Esophagus squamous epithelium (tissue), 5 donors: ENCODE measurements around the gene TLCD3B. TPM values are rescaled to one million over a fixed set of nuclear protein-coding genes. Genes with fewer than 3 reads are reported as not detected.

ENCODE experiments used
- DNase-seq: peaks from one replicate; lab custom pipeline; 2025; lab: John Stamatoyannopoulos, UW
- H3K27ac ChIP-seq, 4 donors: fragments of 200-600 bp; sonication (generic); one replicate each; pipeline ENCODE4 v1.5.1; 2016 to 2019; ENCODE audit warnings: mild to moderate bottlenecking in 1 of 4
- H3K27me3 ChIP-seq, 4 donors: fragments of 200-600 bp; sonication (generic); 1 replicate in 3 of 4; 2 replicates in 1 of 4; pipeline versions ENCODE4 v1.5.1 to v1.6.0; 2017 to 2021; ENCODE audit warnings: antibody characterized with exemption in 1 of 4
- H3K36me3 ChIP-seq, 3 donors: fragments of 200-600 bp; sonication (generic); one replicate each; pipeline ENCODE4 v1.5.1; 2016 to 2019
- H3K4me1 ChIP-seq, 3 donors: fragments of 200-600 bp; sonication (generic); one replicate each; pipeline ENCODE4 v1.5.1; 2017 to 2019
- H3K4me3 ChIP-seq, 4 donors: fragments of 200-600 bp; sonication (generic); 1 replicate in 3 of 4; 2 replicates in 1 of 4; pipeline ENCODE4 v1.5.1; 2016 to 2019; ENCODE audit warnings: mild to moderate bottlenecking in 2 of 4, moderate library complexity in 1 of 4
- H3K9me3 ChIP-seq, 3 donors: fragments of 200-600 bp; sonication (generic); one replicate each; pipeline ENCODE4 v1.5.1; 2016 to 2019
- CTCF ChIP-seq, 6 experiments: fragments of 450-650 bp in 4 of 6; fragments of 200-600 bp in 2 of 6; sonication (generic) in 2 of 6; IDR thresholded peaks; one replicate each; pipeline ENCODE4 v1.5.1; 2016 to 2019; ENCODE audit warnings: antibody characterized with exemption in 6 of 6, mild to moderate bottlenecking in 4 of 6, moderate library complexity in 4 of 6
- POLR2A ChIP-seq, 4 donors: fragments of 450-650 bp; IDR thresholded peaks; one replicate each; pipeline ENCODE4 v1.6.1; 2017; ENCODE audit warnings: antibody characterized with exemption in 4 of 4, mild to moderate bottlenecking in 4 of 4, moderate library complexity in 3 of 4
- WGBS, 2 donors: methylation state at CpG; one replicate each; pipeline ENCODE4 v1.1.5; 2018; 5-methylcytosine and 5-hydroxymethylcytosine counted together
- intact Hi-C: fragments of 100-400 bp; cut with DNase I; formaldehyde crosslinking; loops from one replicate; pipeline ENCODE4 v1.15.0; 2022
- total RNA-seq, 4 donors: library from RNA; depleted of rRNA; stranded (reverse); fragments of >200 nt; gene quantifications; one replicate each; pipeline ENCODE4 v1.1.0, GENCODE V29; 2016
- donor health status: DM: yes; HTN: yes; CAD: no.

The TLCD3B gene
- total RNA-seq, 4 donors from 2014 or later: not detected

GRCh38 chr16:30004811-30005242 lies 26.2 kb downstream of the TLCD3B start:
- Histone ChIP-seq H3K4me1 (peaks cover 0 to 13% (median under 1%) of the 10 kb centered on the region in 3 donors), H3K9me3 (no peaks in the 10 kb centered on the region), H3K36me3 (peaks cover 0 to 43% (median 6%) of the 10 kb centered on the region in 3 donors), H3K27ac (no peak overlapping the region), H3K27me3 (peaks cover 0 to 32% (median under 1%) of the 10 kb centered on the region in 4 donors), H3K4me3 (no peak overlapping the region)
- intact Hi-C loops: no loop called here
- 38 to 40% methylated on average over 2 to 6 of the region's 11 CpGs for WGBS, 2 donors
- no peak for DNase-seq
- TF ChIP-seq POLR2A (IDR thresholded peaks at IDR 0.05) (no peak), CTCF (IDR thresholded peaks at IDR 0.05) (no peak)

- TF ChIP-seq CTCF (IDR thresholded peaks at IDR 0.05): no peak
- no peak for TF ChIP-seq POLR2A (IDR thresholded peaks at IDR 0.05)
Observed at GRCh38 chr16:30004424-30004776, 26.7 kb downstream of the TLCD3B start.

DNA sequence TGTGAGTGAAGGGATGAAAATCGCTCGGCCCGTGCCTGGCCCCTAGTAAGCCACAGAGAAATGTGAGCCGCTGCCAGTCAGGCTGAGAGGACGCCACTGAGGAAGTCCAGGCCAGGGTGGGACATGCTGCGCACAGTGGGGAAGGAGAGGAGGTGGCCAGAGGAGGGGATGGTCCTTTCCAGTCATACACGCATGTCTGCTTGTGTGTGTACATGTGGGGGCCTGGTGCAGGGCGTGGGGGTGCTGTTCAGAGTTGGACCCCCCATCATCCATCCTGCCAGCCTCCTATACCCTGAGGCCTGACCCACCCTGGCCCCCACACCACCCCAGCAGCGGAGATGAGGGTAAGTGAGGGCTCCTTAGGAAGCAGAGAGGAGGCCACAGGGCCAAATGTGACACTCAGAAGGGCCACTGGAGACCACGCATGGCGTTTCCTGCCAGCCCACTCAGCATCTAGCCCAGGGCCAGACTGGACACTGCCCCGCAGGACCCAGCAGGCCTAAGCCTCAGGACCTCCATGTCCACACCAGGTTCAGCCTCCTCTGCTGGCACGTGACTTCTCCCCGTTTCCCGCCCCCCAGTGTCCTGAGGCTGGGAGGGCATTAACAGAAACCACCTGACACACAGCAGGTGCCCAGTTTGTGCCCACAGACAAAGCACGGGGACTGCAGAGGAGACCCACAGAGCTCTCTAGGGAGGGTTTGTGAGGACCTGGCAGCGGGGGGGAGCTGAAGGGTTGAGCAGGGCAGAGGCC lies 27.2 kb downstream of the TLCD3B start:
- DNase-seq: no peak
- Histone ChIP-seq H3K27ac (no peak overlapping the region), H3K36me3 (peaks cover 0 to 53% (median 10%) of the 10 kb centered on the region in 3 donors), H3K4me1 (peaks cover 0 to 10% (median 0%) of the 10 kb centered on the region in 3 donors), H3K9me3 (no peaks in the 10 kb centered on the region), H3K4me3 (no peak overlapping the region), H3K27me3 (peaks cover 0 to 22% (median 0%) of the 10 kb centered on the region in 4 donors)
- 64 to 90% methylated on average over 2 to 3 of the region's 17 CpGs for WGBS, 2 donors
- intact Hi-C loops: no loop called here
- TF ChIP-seq POLR2A (IDR thresholded peaks at IDR 0.05): no peak
- TF ChIP-seq CTCF (IDR thresholded peaks at IDR 0.05): no peak

More at GRCh38 chr16:30004424-30004776, 26.7 kb downstream of the TLCD3B start:
- no peaks in the 10 kb centered on the region for H3K9me3 ChIP-seq
- no peak overlapping the region for H3K27ac ChIP-seq
- DNase-seq: no peak
- peaks cover 0 to 48% (median 6%) of the 10 kb centered on the region in 3 donors for H3K36me3 ChIP-seq
- peaks cover 0 to 27% (median 0%) of the 10 kb centered on the region in 4 donors for H3K27me3 ChIP-seq
- peaks cover 0 to 10% (median 0%) of the 10 kb centered on the region in 3 donors for H3K4me1 ChIP-seq
- intact Hi-C loops: no loop called here
- WGBS, 2 donors: 62 to 80% methylated on average over 1 to 10 of the region's 19 CpGs
- H3K4me3 ChIP-seq: no peak overlapping the region

DNA sequence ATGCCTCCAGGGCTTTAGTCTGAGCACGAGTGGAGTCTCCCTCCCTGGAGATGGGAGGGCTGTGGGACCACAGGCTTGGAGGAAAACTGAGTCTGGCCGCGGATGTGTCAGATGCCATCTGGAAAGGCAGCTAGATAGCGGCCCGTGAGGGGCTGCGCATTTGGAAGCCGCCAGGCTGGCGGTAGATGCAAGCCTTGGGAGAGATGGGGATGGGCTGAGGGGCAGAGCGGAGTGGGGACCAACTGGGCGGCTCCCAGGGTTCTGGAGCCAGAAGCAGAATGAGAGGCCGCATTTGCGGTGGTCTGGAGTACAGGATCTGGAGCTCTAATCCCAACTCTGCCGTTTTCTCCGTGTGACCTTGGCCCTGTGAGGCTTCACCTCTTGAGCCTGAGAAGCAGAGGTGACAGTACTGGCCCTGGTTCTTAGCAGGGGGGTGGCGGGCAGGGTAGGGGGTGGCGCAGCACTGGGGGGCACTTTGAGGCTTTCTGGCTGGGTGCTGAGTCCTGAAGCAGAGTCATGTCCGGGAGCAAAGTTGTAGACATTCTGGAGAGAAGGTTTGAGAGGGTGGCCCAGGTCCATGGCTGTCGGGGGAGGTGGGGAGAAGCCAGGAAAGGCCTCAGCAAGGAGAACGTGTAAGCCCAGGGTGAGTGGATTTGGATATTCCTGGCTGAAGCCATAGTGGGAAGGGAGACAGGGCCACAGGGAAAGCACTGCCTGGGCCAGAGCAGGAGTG lies 28.3 kb downstream of the TLCD3B start:
- H3K9me3 ChIP-seq: no peaks in the 10 kb centered on the region
- peaks cover 0 to 11% (median 0%) of the 10 kb centered on the region in 4 donors for H3K27me3 ChIP-seq
- H3K4me3 ChIP-seq: no peak overlapping the region
- H3K4me1 ChIP-seq: peaks cover 0 to 10% (median 0%) of the 10 kb centered on the region in 3 donors
- H3K27ac ChIP-seq: no peak overlapping the region
- WGBS, 2 donors: 82 to 86% methylated on average over 15 to 17 of the region's 19 CpGs
- intact Hi-C loops: no loop called here
- H3K36me3 ChIP-seq: peaks cover 0 to 64% (median 10%) of the 10 kb centered on the region in 3 donors
- DNase-seq: no peak
- no peak for TF ChIP-seq CTCF (IDR thresholded peaks at IDR 0.05)
- TF ChIP-seq POLR2A (IDR thresholded peaks at IDR 0.05): no peak
